ENCODE results near the gene HMCN2.
A peak's percentile ranks its signal among the peaks of the same experiment; 100 is the strongest.

DNA sequence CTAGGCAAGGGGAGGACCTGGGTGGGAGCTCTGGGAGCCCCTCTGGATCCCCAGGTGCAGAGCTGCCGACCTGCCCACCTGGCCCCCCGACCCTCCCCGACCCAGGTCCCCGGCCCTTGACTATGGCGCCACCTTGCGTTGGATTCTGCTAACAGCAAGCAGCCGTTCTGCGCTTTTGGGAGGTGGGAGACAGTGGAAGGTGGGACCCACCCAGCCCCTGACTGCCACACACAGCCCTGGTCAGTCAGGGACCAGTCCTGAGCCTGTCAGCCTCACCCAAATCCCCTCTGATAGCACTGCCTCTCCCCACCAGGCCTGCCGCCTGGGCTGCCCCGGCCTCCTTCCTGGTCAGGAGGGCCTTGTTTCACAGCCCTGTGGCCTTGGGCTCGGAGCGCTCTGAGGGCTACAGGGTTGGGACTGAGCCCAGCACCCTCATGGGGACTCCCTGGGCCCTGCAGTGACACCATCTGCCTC, 77.9 kb downstream of the HMCN2 start:
- TF ChIP-seq, protein P1, sequence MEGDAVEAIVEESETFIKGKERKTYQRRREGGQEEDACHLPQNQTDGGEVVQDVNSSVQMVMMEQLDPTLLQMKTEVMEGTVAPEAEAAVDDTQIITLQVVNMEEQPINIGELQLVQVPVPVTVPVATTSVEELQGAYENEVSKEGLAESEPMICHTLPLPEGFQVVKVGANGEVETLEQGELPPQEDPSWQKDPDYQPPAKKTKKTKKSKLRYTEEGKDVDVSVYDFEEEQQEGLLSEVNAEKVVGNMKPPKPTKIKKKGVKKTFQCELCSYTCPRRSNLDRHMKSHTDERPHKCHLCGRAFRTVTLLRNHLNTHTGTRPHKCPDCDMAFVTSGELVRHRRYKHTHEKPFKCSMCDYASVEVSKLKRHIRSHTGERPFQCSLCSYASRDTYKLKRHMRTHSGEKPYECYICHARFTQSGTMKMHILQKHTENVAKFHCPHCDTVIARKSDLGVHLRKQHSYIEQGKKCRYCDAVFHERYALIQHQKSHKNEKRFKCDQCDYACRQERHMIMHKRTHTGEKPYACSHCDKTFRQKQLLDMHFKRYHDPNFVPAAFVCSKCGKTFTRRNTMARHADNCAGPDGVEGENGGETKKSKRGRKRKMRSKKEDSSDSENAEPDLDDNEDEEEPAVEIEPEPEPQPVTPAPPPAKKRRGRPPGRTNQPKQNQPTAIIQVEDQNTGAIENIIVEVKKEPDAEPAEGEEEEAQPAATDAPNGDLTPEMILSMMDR (IDR thresholded peaks at IDR 0.05) = peak; percentile 65 to 93 (median 82)
- TF ChIP-seq POLR2A (IDR thresholded peaks at IDR 0.05) = no peak

All from uterus (tissue), 2 donors.